H1 (cell line): ENCODE measurements around the gene TMEM154. TPM values are rescaled to one million over a fixed set of nuclear protein-coding genes. Genes with fewer than 3 reads are reported as not detected.

Source experiments
- CTCF ChIA-PET: fragments of 300-600 bp; sonication (Branson Sonifier 250); formaldehyde crosslinking; loops from one replicate; lab custom pipeline; 2021; ENCODE audit not compliant: partially characterized antibody; lab: Charles Lee
- POLR2A ChIA-PET: fragments of 300-600 bp; sonication (Branson Sonifier 250); formaldehyde crosslinking; loops from one replicate; lab custom pipeline; 2021; ENCODE audit warnings: inconsistent platforms; ENCODE audit not compliant: partially characterized antibody; lab: Charles Lee
- DNase-seq, 2 experiments: peaks; one replicate each; pipeline versions ENCODE4 v3.0.0 to v3.0.0-alpha.2; 2010 to 2022; ENCODE audit warnings: low spot score in 2 of 2, low read depth in 1 of 2, mixed read lengths in 1 of 2
- FAIRE-seq: peaks from 2 replicates; lab custom pipeline; 2011; peaks lifted over from hg19 to GRCh38; lab: Jason Lieb, UNC
- H2AFZ ChIP-seq: 2 replicates; pipeline ENCODE4 v1.8.1; 2012; ENCODE audit warnings: low read length, inconsistent platforms
- H2AK5ac ChIP-seq: 2 replicates; pipeline ENCODE4 v1.6.1; 2013; ENCODE audit warnings: low read depth, low read length
- H2BK120ac ChIP-seq: replicated peaks from 2 replicates; pipeline ENCODE3; 2013; ENCODE audit warnings: low read depth, low read length, inconsistent platforms
- H2BK12ac ChIP-seq: 2 replicates; pipeline ENCODE4 v1.6.1; 2013; ENCODE audit warnings: low read depth, low read length
- H2BK15ac ChIP-seq: 2 replicates; pipeline ENCODE4 v1.6.1; 2013; ENCODE audit warnings: low read length
- H2BK20ac ChIP-seq: 2 replicates; pipeline ENCODE4 v1.6.1; 2013; ENCODE audit warnings: low read length
- H2BK5ac ChIP-seq: 2 replicates; pipeline ENCODE4 v1.6.1; 2013; ENCODE audit warnings: low read depth, low read length
- H3K14ac ChIP-seq: 2 replicates; pipeline ENCODE4 v1.6.1; 2013; ENCODE audit warnings: inconsistent platforms; ENCODE audit not compliant: insufficient read length
- H3K18ac ChIP-seq: 2 replicates; pipeline ENCODE4 v1.6.1; 2013; ENCODE audit warnings: low read length; ENCODE audit errors: extremely low read depth
- H3K23ac ChIP-seq: 2 replicates; pipeline ENCODE4 v1.6.1; 2013; ENCODE audit warnings: inconsistent platforms; ENCODE audit not compliant: insufficient read length
- H3K23me2 ChIP-seq: 2 replicates; pipeline ENCODE4 v1.6.1; 2013; ENCODE audit warnings: low read depth, low read length
- H3K27ac ChIP-seq: 2 replicates; pipeline ENCODE4 v1.6.1; 2011; ENCODE audit warnings: low read depth, low read length, inconsistent platforms
- H3K27me3 ChIP-seq, 4 experiments: replicated peaks in 1 of 4; 1 replicate in 1 of 4; 2 replicates in 3 of 4; pipeline versions ENCODE4 v1.6.1 to v1.8.1; 2011 to 2013; ENCODE audit warnings: low read length in 3 of 4, mild to moderate bottlenecking in 3 of 4, inconsistent platforms in 2 of 4, mixed read lengths in 2 of 4, moderate library complexity in 1 of 4; ENCODE audit not compliant: control insufficient read depth in 3 of 4, insufficient read depth in 3 of 4; ENCODE audit errors: extremely low read depth in 1 of 4
- H3K36me3 ChIP-seq, 4 experiments: 2 replicates each; pipeline versions ENCODE4 v1.6.1 to v1.8.1; 2011 to 2013; ENCODE audit warnings: mild to moderate bottlenecking in 4 of 4, low read length in 3 of 4, moderate library complexity in 2 of 4, control low read depth in 1 of 4, inconsistent platforms in 1 of 4; ENCODE audit not compliant: insufficient read depth in 4 of 4, control insufficient read depth in 2 of 4
- H3K4ac ChIP-seq: replicated peaks from 2 replicates; pipeline ENCODE3; 2013; ENCODE audit warnings: low read length, low read depth, mixed read lengths, inconsistent platforms; ENCODE audit not compliant: insufficient read length
- H3K4me1 ChIP-seq, 4 experiments: replicated peaks in 1 of 4; 1 replicate in 1 of 4; 2 replicates in 3 of 4; pipeline versions ENCODE4 v1.6.1 to v1.8.1; 2011 to 2013; ENCODE audit warnings: low read length in 3 of 4, inconsistent platforms in 2 of 4, mixed read lengths in 1 of 4; ENCODE audit not compliant: insufficient read depth in 4 of 4, control insufficient read depth in 3 of 4
- H3K4me2 ChIP-seq, 2 experiments: 2 replicates each; pipeline versions ENCODE4 v1.6.1 to v1.8.1; 2011 to 2013; ENCODE audit warnings: low read depth in 2 of 2, low read length in 2 of 2, control low read depth in 1 of 2, inconsistent platforms in 1 of 2, mild to moderate bottlenecking in 1 of 2; ENCODE audit not compliant: insufficient read depth in 1 of 2
- H3K4me3 ChIP-seq, 4 experiments: fragments of 200-600, 300-600 bp in 1 of 4; sonication (generic), shearing (Covaris generic), sonication (Bioruptor Twin) in 1 of 4; 2 replicates each; pipeline versions ENCODE4 v1.5.1 to v1.8.1; 2011 to 2016; ENCODE audit warnings: low read length in 4 of 4, low read depth in 3 of 4, control low read depth in 2 of 4, inconsistent platforms in 2 of 4, mild to moderate bottlenecking in 2 of 4, mixed read lengths in 1 of 4, moderate library complexity in 1 of 4; ENCODE audit not compliant: insufficient read depth in 2 of 4; ENCODE audit errors: extremely low read depth in 1 of 4
- H3K56ac ChIP-seq: replicated peaks from 2 replicates; pipeline ENCODE3; 2013; ENCODE audit warnings: low read depth, mild to moderate bottlenecking, mixed read lengths, low read length, inconsistent platforms; ENCODE audit not compliant: insufficient read length
- H3K79me1 ChIP-seq: 2 replicates; pipeline ENCODE4 v1.6.1; 2013; ENCODE audit warnings: low read depth, low read length, control low read depth
- H3K79me2 ChIP-seq, 2 experiments: 2 replicates each; pipeline versions ENCODE4 v1.6.1 to v1.8.1; 2012 to 2013; ENCODE audit warnings: low read length in 2 of 2, mild to moderate bottlenecking in 2 of 2, inconsistent platforms in 1 of 2; ENCODE audit not compliant: insufficient read depth in 2 of 2, control insufficient read depth in 1 of 2
- H3K9ac ChIP-seq, 4 experiments: replicated peaks in 1 of 4; 1 replicate in 1 of 4; 2 replicates in 3 of 4; pipeline versions ENCODE4 v1.6.1 to v1.8.1; 2011 to 2013; ENCODE audit warnings: low read depth in 3 of 4, low read length in 3 of 4, control low read depth in 2 of 4, mild to moderate bottlenecking in 2 of 4, moderate library complexity in 2 of 4, inconsistent platforms in 1 of 4; ENCODE audit errors: extremely low read depth in 1 of 4
- H3K9me3 ChIP-seq, 2 experiments: 2 replicates each; pipeline versions ENCODE4 v1.6.1 to v1.8.1; 2012 to 2013; ENCODE audit warnings: mild to moderate bottlenecking in 2 of 2, moderate library complexity in 2 of 2, control low read depth in 1 of 2, inconsistent platforms in 1 of 2, low read depth in 1 of 2, low read length in 1 of 2, mixed read lengths in 1 of 2; ENCODE audit not compliant: insufficient read depth in 2 of 2
- H4K20me1 ChIP-seq, 2 experiments: replicated peaks in 1 of 2; 2 replicates each; pipeline versions ENCODE3 to v1.8.1; 2011 to 2013; ENCODE audit warnings: inconsistent platforms in 2 of 2, low read length in 2 of 2, mild to moderate bottlenecking in 1 of 2; ENCODE audit not compliant: insufficient read depth in 2 of 2, control insufficient read depth in 1 of 2
- H4K5ac ChIP-seq: 2 replicates; pipeline ENCODE4 v1.6.1; 2013; ENCODE audit warnings: low read length, low read depth, mixed read lengths, inconsistent platforms; ENCODE audit not compliant: insufficient read length
- H4K8ac ChIP-seq: 2 replicates; pipeline ENCODE4 v1.8.0; 2013; ENCODE audit warnings: mild to moderate bottlenecking, moderate library complexity, low read length, inconsistent platforms; ENCODE audit not compliant: insufficient read depth; ENCODE audit errors: extremely low read depth
- H4K91ac ChIP-seq: replicated peaks from 2 replicates; pipeline ENCODE3; 2013; ENCODE audit warnings: low read length, mixed read lengths, inconsistent platforms; ENCODE audit not compliant: insufficient read length
- CBX8 ChIP-seq: fragments of 300-800, 300-1000 bp; sonication (generic); IDR thresholded peaks from 2 replicates; pipeline ENCODE4 v1.7.1; 2016; ENCODE audit warnings: low read depth, low read length, borderline replicate concordance
- JUN ChIP-seq: IDR thresholded peaks from 2 replicates; pipeline ENCODE4 v1.6.1; 2011; ENCODE audit warnings: low read depth, mild to moderate bottlenecking, improper control_type of control experiment, low read length
- KDM5A ChIP-seq: fragments of 200-600 bp; IDR thresholded peaks from 2 replicates; pipeline ENCODE4 v1.7.1; 2012; ENCODE audit warnings: mild to moderate bottlenecking, low read length, inconsistent platforms, mixed read lengths
- SIRT6 ChIP-seq: IDR thresholded peaks from one replicate; pipeline ENCODE4 v1.7.1; 2012; ENCODE audit warnings: low read length, inconsistent platforms
- TAF1 ChIP-seq: IDR thresholded peaks from 2 replicates; pipeline ENCODE4 v1.6.1; 2011; ENCODE audit warnings: mild to moderate bottlenecking, low read depth, low read length
- TBP ChIP-seq: IDR thresholded peaks from 2 replicates; pipeline ENCODE4 v1.6.1; 2011; ENCODE audit warnings: low read depth, low read length, improper control_type of control experiment
- TEAD4 ChIP-seq: IDR thresholded peaks from 2 replicates; pipeline ENCODE4 v1.6.1; 2012; ENCODE audit warnings: low read depth, low read length, inconsistent platforms, mixed read lengths
- WGBS, 2 experiments: shearing (Covaris generic) in 1 of 2; methylation state at CpG; one replicate each; pipeline versions ENCODE4 v1.1.6 to v1.1.7; 2013 to 2015; ENCODE audit warnings: low lambda C conversion rate in 2 of 2, mixed read lengths in 2 of 2, inconsistent platforms in 1 of 2, low coverage in 1 of 2, missing lambda C conversion rate in 1 of 2; ENCODE audit not compliant: insufficient replicate concordance in 2 of 2, insufficient coverage in 1 of 2, insufficient read length in 1 of 2; ENCODE audit errors: extremely low coverage in 1 of 2, missing lambda C conversion rate in 1 of 2; 5-methylcytosine and 5-hydroxymethylcytosine counted together
- polyA plus RNA-seq, 7 experiments: library from polyadenylated mRNA; depleted of rRNA in 3 of 7; stranded (reverse) in 5 of 7; unstranded in 2 of 7; fragments of >200 nt in 5 of 7; fragments of 200-250 nt in 2 of 7; gene quantifications; 1 replicate in 5 of 7; 2 replicates in 1 of 7; 4 replicates in 1 of 7; pipeline versions ENCODE4 v1.2.1 to v1.2.3, GENCODE V29; 2011 to 2013; ENCODE audit warnings: missing spikeins in 2 of 7, mixed read lengths in 2 of 7
- total RNA-seq: library from RNA; stranded (reverse); fragmentation: NEBNext Ultra II Directional; extraction: Animal tissue kit (Norgen Biotek cat#: 25700); gene quantifications from 2 replicates; pipeline ENCODE4 v1.2.1, GENCODE V29; 2021

TMEM154 gene
- total and polyA plus RNA-seq, 2 of the 8 experiments (the other 6 are each of a cell fraction or from before 2014, with no cell fraction given) = 0.33 to 1.2 TPM

DNA sequence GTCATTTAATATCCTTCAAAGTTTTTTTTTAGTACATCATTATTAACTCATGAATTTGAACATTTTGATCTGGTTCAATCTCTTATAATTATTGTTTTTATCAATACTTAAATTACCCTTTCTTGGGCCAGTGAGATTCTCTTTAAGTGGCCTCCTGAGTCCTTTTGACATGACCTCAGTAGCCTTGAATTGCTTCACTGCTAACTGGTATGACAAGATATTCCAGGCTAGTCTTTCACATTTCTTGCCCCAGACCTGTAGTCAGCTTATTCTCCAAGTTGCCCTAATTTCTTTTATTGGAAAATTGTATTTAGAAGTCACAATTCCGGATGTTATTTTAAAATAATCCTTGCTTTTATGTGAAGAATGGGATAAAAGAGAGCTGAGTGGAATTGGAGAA, 108.5 kb downstream of the TMEM154 start:
- no peak overlapping the region for H2BK5ac ChIP-seq
- no peak overlapping the region for H3K4ac ChIP-seq
- FAIRE-seq (no peak), DNase-seq (no peak)
- H2BK20ac ChIP-seq = no peak overlapping the region
- no peak overlapping the region for H2AFZ ChIP-seq
- no peaks in the 10 kb centered on the region for H3K79me1 ChIP-seq
- H2AK5ac ChIP-seq = no peak overlapping the region
- H3K4me2 ChIP-seq = no peak overlapping the region
- H4K20me1 ChIP-seq = no peaks in the 10 kb centered on the region
- no peak overlapping the region for H2BK12ac ChIP-seq
- no peak overlapping the region for H3K9ac ChIP-seq
- no peak overlapping the region for H4K5ac ChIP-seq
- no peak overlapping the region for H4K91ac ChIP-seq
- CTCF ChIA-PET = no interaction called here
- no peak overlapping the region for H4K8ac ChIP-seq
- no peak overlapping the region for H3K14ac ChIP-seq
- 78% methylated on average over 1 of the region's 1 CpG; no CpG with 5 or more reads in 1 of the 2 experiments for WGBS, 2 experiments
- H3K9me3 ChIP-seq = no peaks in the 10 kb centered on the region
- H3K23ac ChIP-seq = no peak overlapping the region
- no peak overlapping the region for H3K27ac ChIP-seq
- no peaks in the 10 kb centered on the region for H3K4me1 ChIP-seq
- no peaks in the 10 kb centered on the region for H3K27me3 ChIP-seq
- no peak overlapping the region for H3K18ac ChIP-seq
- H3K79me2 ChIP-seq = no peaks in the 10 kb centered on the region
- no peaks in the 10 kb centered on the region for H3K36me3 ChIP-seq
- H2BK120ac ChIP-seq = no peak overlapping the region
- H3K23me2 ChIP-seq = no peaks in the 10 kb centered on the region
- H3K56ac ChIP-seq = no peak overlapping the region
- no peak overlapping the region for H3K4me3 ChIP-seq
- H2BK15ac ChIP-seq = no peak overlapping the region
- TF ChIP-seq KDM5A (no peak), CBX8 (no peak), TAF1 (no peak), JUN (no peak), SIRT6 (no peak), TBP (no peak), TEAD4 (no peak)
- TF ChIP-seq, all 59 proteins: peak for 0
- POLR2A ChIA-PET = no interaction called here
